Right cardiac atrium (tissue), 5 donors: Measurements from ENCODE around the gene ADM2. TPM values are rescaled to one million over a fixed set of nuclear protein-coding genes. Genes with fewer than 3 reads are reported as not detected.
"Not testable (repeated sequence)": the region's sequence is repeated elsewhere in the genome, so short reads cannot be mapped to it uniquely, and the experiment has no call there.

Source experiments
- ATAC-seq, 2 donors: fragments of 200-7000 bp; cut with Tn5 transposase; one replicate each; pipeline versions ENCODE4 v1.8.0 to v1.9.1; 2020; ENCODE audit warnings: moderate library complexity in 2 of 2, mild to moderate bottlenecking in 1 of 2
- DNase-seq, 3 donors: peaks; one replicate each; pipeline ENCODE4 v3.0.0-alpha.2; 2020
- H3K27ac ChIP-seq: one replicate; pipeline ENCODE4 v1.5.1; 2013; ENCODE audit warnings: mild to moderate bottlenecking, low read length, control low read depth, moderate library complexity
- H3K27me3 ChIP-seq: one replicate; pipeline ENCODE4 v1.6.1; 2013; ENCODE audit not compliant: control insufficient read depth, insufficient read depth
- H3K4me1 ChIP-seq: one replicate; pipeline ENCODE4 v1.6.1; 2013; ENCODE audit warnings: low read length; ENCODE audit not compliant: control insufficient read depth, insufficient read depth
- H3K4me3 ChIP-seq: one replicate; pipeline ENCODE4 v1.5.1; 2013; ENCODE audit warnings: low read length, control low read depth
- H3K9me3 ChIP-seq: one replicate; pipeline ENCODE4 v1.6.1; 2013; ENCODE audit warnings: low read length; ENCODE audit not compliant: control insufficient read depth
- WGBS: extraction: QIAGEN DNeasy Blood & Tissue Kit; methylation state at CpG from one replicate; pipeline ENCODE4 v1.1.7; 2013; 5-methylcytosine and 5-hydroxymethylcytosine counted together
- intact Hi-C, 4 donors: fragments of 100-400 bp; cut with DNase I; formaldehyde crosslinking; loops; one replicate each; pipeline versions ENCODE4 v1.11.0 to v1.14.0; 2022 to 2023
- polyA plus RNA-seq: library from polyadenylated mRNA; stranded (reverse); fragments of 200-250 nt; gene quantifications from one replicate; pipeline ENCODE4 v1.2.3, GENCODE V29; 2013
- total RNA-seq, 4 donors: library from RNA; stranded (reverse); fragmentation: NEBNext Ultra II Directional; extraction: Animal tissue kit (Norgen Biotek cat#: 25700); gene quantifications; one replicate each; pipeline ENCODE4 v1.2.1, GENCODE V29; 2021
- donor health status: healthy with polysubstance abuse.
- donor health status: DM: no; HTN: yes; CAD: no.
- donor health status: DM: no; HTN: no; CAD: no.
- donor health status: DM: no; HTN: yes; CAD: no; lungs with severe emphysema.
- donor health status: DM: yes; HTN: yes; CAD: no.

ADM2 gene
- total and polyA plus RNA-seq, 5 donors = 0.05 to 0.32 (median 0.11) TPM; not detected in 2

GRCh38 chr22:50517495-50518260, 36.3 kb downstream of the ADM2 start:
- Histone ChIP-seq H3K4me1 (no peaks in the 10 kb centered on the region), H3K27ac (no peak overlapping the region), H3K9me3 (no peaks in the 10 kb centered on the region), H3K4me3 (no peak overlapping the region), H3K27me3 (no peaks in the 10 kb centered on the region)
- DNase-seq = peak in 2 of 3 donors; percentile 36 to 44
- no peak for ATAC-seq
- intact Hi-C loops = no loop called here
- WGBS = 82% methylated on average over 20 of the region's 20 CpGs

- Histone ChIP-seq H3K4me1 (no peaks in the 10 kb centered on the region), H3K4me3 (no peak overlapping the region), H3K9me3 (no peaks in the 10 kb centered on the region), H3K27me3 (no peaks in the 10 kb centered on the region), H3K27ac (no peak overlapping the region)
- ATAC-seq (no peak), DNase-seq (peak in 2 of 3 donors; percentile 9 to 47)
- 94% methylated on average over 7 of the region's 7 CpGs for WGBS
- intact Hi-C loops = no loop called here
These were observed 37.3 kb downstream of the ADM2 start for GRCh38 chr22:50518606-50519005.

GRCh38 chr22:50519151-50519550, 37.8 kb downstream of the ADM2 start:
- 94% methylated on average over 8 of the region's 8 CpGs for WGBS
- Histone ChIP-seq H3K9me3 (no peaks in the 10 kb centered on the region), H3K27me3 (no peaks in the 10 kb centered on the region), H3K27ac (no peak overlapping the region), H3K4me3 (no peak overlapping the region), H3K4me1 (no peaks in the 10 kb centered on the region)
- intact Hi-C loops = no loop called here
- ATAC-seq = no peak
- peak in 2 of 3 donors; percentile 30 to 50 for DNase-seq

GRCh38 chr22:50520184-50520583, 38.8 kb downstream of the ADM2 start:
- H3K4me1 ChIP-seq, H3K4me3 ChIP-seq, H3K9me3 ChIP-seq, DNase-seq, H3K27ac ChIP-seq, ATAC-seq, H3K27me3 ChIP-seq, intact Hi-C loops: not testable (repeated sequence)
- WGBS = 98% methylated on average over 8 of the region's 8 CpGs

GRCh38 chr22:50520826-50521453, 39.6 kb downstream of the ADM2 start:
- no peaks in the 10 kb centered on the region for H3K4me1 ChIP-seq
- no peak for ATAC-seq
- intact Hi-C loops = no loop called here

GRCh38 chr22:50521710-50522109, 40.4 kb downstream of the ADM2 start:
- no peak overlapping the region for H3K4me3 ChIP-seq
- H3K27ac ChIP-seq = no peak overlapping the region
- no peaks in the 10 kb centered on the region for H3K4me1 ChIP-seq
- H3K27me3 ChIP-seq = no peaks in the 10 kb centered on the region
- DNase-seq (peak in 2 of 3 donors; percentile 32 to 54), ATAC-seq (no peak)
- H3K9me3 ChIP-seq = no peaks in the 10 kb centered on the region
- intact Hi-C loops = no loop called here
- WGBS = 93% methylated on average over 10 of the region's 10 CpGs

More at GRCh38 chr22:50520826-50521453, 39.6 kb downstream of the ADM2 start:
- 92% methylated on average over 13 of the region's 13 CpGs for WGBS
- no peaks in the 10 kb centered on the region for H3K27me3 ChIP-seq
- H3K9me3 ChIP-seq = no peaks in the 10 kb centered on the region
- peak in 2 of 3 donors; percentile 49 to 60 for DNase-seq
- H3K27ac ChIP-seq = no peak overlapping the region
- H3K4me3 ChIP-seq = no peak overlapping the region

- Histone ChIP-seq H3K4me1 (no peaks in the 10 kb centered on the region), H3K27me3 (no peaks in the 10 kb centered on the region), H3K4me3 (no peak overlapping the region), H3K9me3 (no peaks in the 10 kb centered on the region), H3K27ac (no peak overlapping the region)
- ATAC-seq (no peak), DNase-seq (peak in 2 of 3 donors; percentile 45 to 48)
- WGBS = 91% methylated on average over 15 of the region's 15 CpGs
- intact Hi-C loops = no loop called here
These were observed 41.0 kb downstream of the ADM2 start for GRCh38 chr22:50522208-50522805.

- intact Hi-C loops = no loop called here
- DNase-seq = peak in 2 of 3 donors; percentile 48 to 56
- H3K9me3 ChIP-seq = no peaks in the 10 kb centered on the region
These were observed 41.6 kb downstream of the ADM2 start for GRCh38 chr22:50522806-50523438.

GRCh38 chr22:50523458-50523805, 42.1 kb downstream of the ADM2 start:
- peak in 1 of 3 donors; percentile 56 for DNase-seq
- intact Hi-C loops = no loop called here
- H3K9me3 ChIP-seq = no peaks in the 10 kb centered on the region
- no peaks in the 10 kb centered on the region for H3K4me1 ChIP-seq
- H3K27ac ChIP-seq = no peak overlapping the region
- H3K27me3 ChIP-seq = no peaks in the 10 kb centered on the region
- no peak for ATAC-seq
- H3K4me3 ChIP-seq = no peak overlapping the region
- 91% methylated on average over 16 of the region's 16 CpGs for WGBS

More at GRCh38 chr22:50522806-50523438, 41.6 kb downstream of the ADM2 start:
- Histone ChIP-seq H3K4me1 (no peaks in the 10 kb centered on the region), H3K27me3 (no peaks in the 10 kb centered on the region), H3K27ac (no peak overlapping the region), H3K4me3 (no peak overlapping the region)
- 86% methylated on average over 22 of the region's 22 CpGs for WGBS
- ATAC-seq = no peak

- Histone ChIP-seq H3K9me3 (no peaks in the 10 kb centered on the region), H3K27ac (no peak overlapping the region), H3K4me1 (no peaks in the 10 kb centered on the region), H3K4me3 (no peak overlapping the region), H3K27me3 (no peaks in the 10 kb centered on the region)
- WGBS = 82% methylated on average over 25 of the region's 25 CpGs
- intact Hi-C loops = no loop called here
- DNase-seq (peak in 2 of 3 donors; percentile 59 to 68), ATAC-seq (no peak)
These were observed 42.7 kb downstream of the ADM2 start for GRCh38 chr22:50523806-50524675.
